HAP-1 (cell line): ENCODE measurements around the gene TAL1.

ENCODE experiments used
- DNase-seq, 2 experiments: peaks; one replicate each; pipeline ENCODE4 v3.0.0-alpha.2; 2016 to 2020; ENCODE audit warnings: low spot score in 2 of 2
- H3K27me3 ChIP-seq: fragments of 250-450 bp; sonication (Bioruptor Pico); 2 replicates; pipeline ENCODE4 v1.5.1; 2020; ENCODE audit warnings: low read depth, mild to moderate bottlenecking, moderate library complexity
- H3K36me3 ChIP-seq: fragments of 250-450 bp; sonication (Bioruptor Pico); replicated peaks from 2 replicates; pipeline ENCODE4 v1.5.1; 2020; ENCODE audit warnings: mild to moderate bottlenecking
- H3K4me1 ChIP-seq: fragments of 250-450 bp; sonication (Bioruptor Pico); 2 replicates; pipeline ENCODE4 v1.5.1; 2020; ENCODE audit warnings: mild to moderate bottlenecking
- H3K4me3 ChIP-seq: fragments of 250-450 bp; sonication (Bioruptor Pico); 2 replicates; pipeline ENCODE4 v1.5.1; 2020; ENCODE audit warnings: mild to moderate bottlenecking, moderate library complexity
- H3K9me3 ChIP-seq: fragments of 250-450 bp; sonication (Bioruptor Pico); 2 replicates; pipeline ENCODE4 v1.5.1; 2020; ENCODE audit warnings: mild to moderate bottlenecking, moderate library complexity
- in situ Hi-C: fragments of 300-500 bp; cut with MboI; formaldehyde crosslinking; loops from 3 replicates; pipeline ENCODE4 v1.14.3; 2020; ENCODE audit warnings: low sequenced_read_pairs, inconsistent platforms, mixed read lengths

The TAL1 gene

GRCh38 chr1:47226121-47226838 is 5.7 kb downstream of the TAL1 start:
- Histone ChIP-seq H3K9me3 (no peaks in the 10 kb centered on the region), H3K27me3 (peaks cover 11% of the 10 kb centered on the region), H3K4me3 (peak overlapping the region; percentile 32), H3K4me1 (peaks cover 26% of the 10 kb centered on the region), H3K36me3 (no peaks in the 10 kb centered on the region)
- DNase-seq: peak in 1 of 2 experiments; percentile 54
- in situ Hi-C loops: no loop called here

GRCh38 chr1:47225430-47226100 is 6.5 kb downstream of the TAL1 start:
- Histone ChIP-seq H3K9me3 (no peaks in the 10 kb centered on the region), H3K27me3 (peaks cover 7% of the 10 kb centered on the region), H3K36me3 (peaks cover 4% of the 10 kb centered on the region), H3K4me3 (peak overlapping the region; percentile 32), H3K4me1 (peaks cover 23% of the 10 kb centered on the region)
- peak; percentile 4 to 50 for DNase-seq
- in situ Hi-C loops: no loop called here

GRCh38 chr1:47224676-47225399 is 7.2 kb downstream of the TAL1 start:
- in situ Hi-C loops: no loop called here
- Histone ChIP-seq H3K4me1 (peaks cover 19% of the 10 kb centered on the region), H3K36me3 (peaks cover 8% of the 10 kb centered on the region), H3K4me3 (peak overlapping the region; percentile 32), H3K9me3 (no peaks in the 10 kb centered on the region), H3K27me3 (peaks cover 3% of the 10 kb centered on the region; the same call in 1 of the 2 replicates)
- peak in 1 of 2 experiments; percentile 25 for DNase-seq

- Histone ChIP-seq H3K4me3 (peak overlapping the region; percentile 32), H3K4me1 (peaks cover 19% of the 10 kb centered on the region), H3K9me3 (no peaks in the 10 kb centered on the region), H3K36me3 (peaks cover 11% of the 10 kb centered on the region), H3K27me3 (peaks cover 3% of the 10 kb centered on the region; the same call in 1 of the 2 replicates)
- no peak for DNase-seq
- in situ Hi-C loops: no loop called here
Observed at GRCh38 chr1:47223921-47224675, 7.9 kb downstream of the TAL1 start.

- peaks cover 3% of the 10 kb centered on the region; the same call in 1 of the 2 replicates for H3K27me3 ChIP-seq
Observed at GRCh38 chr1:47223174-47223920, 8.7 kb downstream of the TAL1 start.

GRCh38 chr1:47222476-47222875 is 9.5 kb downstream of the TAL1 start:
- no peaks in the 10 kb centered on the region for H3K9me3 ChIP-seq
- in situ Hi-C loops: no loop called here
- peaks cover 3% of the 10 kb centered on the region; the same call in 1 of the 2 replicates for H3K27me3 ChIP-seq
- H3K4me3 ChIP-seq: no peak overlapping the region
- peaks cover 16% of the 10 kb centered on the region for H3K36me3 ChIP-seq
- peaks cover 19% of the 10 kb centered on the region for H3K4me1 ChIP-seq
- no peak for DNase-seq

More at GRCh38 chr1:47223174-47223920, 8.7 kb downstream of the TAL1 start:
- peaks cover 19% of the 10 kb centered on the region for H3K4me1 ChIP-seq
- in situ Hi-C loops: no loop called here
- DNase-seq: no peak
- no peak overlapping the region for H3K4me3 ChIP-seq
- no peaks in the 10 kb centered on the region for H3K9me3 ChIP-seq
- peaks cover 16% of the 10 kb centered on the region for H3K36me3 ChIP-seq

- no peaks in the 10 kb centered on the region for H3K9me3 ChIP-seq
- in situ Hi-C loops: no loop called here
- no peak for DNase-seq
- H3K27me3 ChIP-seq: peaks cover under 1% of the 10 kb centered on the region; the same call in 1 of the 2 replicates
- peaks cover under 1% of the 10 kb centered on the region for H3K4me1 ChIP-seq
- no peak overlapping the region for H3K4me3 ChIP-seq
- H3K36me3 ChIP-seq: peaks cover 16% of the 10 kb centered on the region
Observed at GRCh38 chr1:47219590-47220220, 12.3 kb downstream of the TAL1 start.

- DNase-seq: no peak
Observed at GRCh38 chr1:47219001-47219400, 13.0 kb downstream of the TAL1 start.

GRCh38 chr1:47216278-47217059 is 15.6 kb downstream of the TAL1 start:
- Histone ChIP-seq H3K9me3 (no peaks in the 10 kb centered on the region), H3K27me3 (no peaks in the 10 kb centered on the region), H3K36me3 (peaks cover 16% of the 10 kb centered on the region), H3K4me3 (no peak overlapping the region), H3K4me1 (no peaks in the 10 kb centered on the region)
- in situ Hi-C loops: no loop called here
- DNase-seq: no peak

More at GRCh38 chr1:47219001-47219400, 13.0 kb downstream of the TAL1 start:
- peaks cover 16% of the 10 kb centered on the region for H3K36me3 ChIP-seq
- no peaks in the 10 kb centered on the region for H3K9me3 ChIP-seq
- no peak overlapping the region for H3K4me3 ChIP-seq
- H3K27me3 ChIP-seq: no peaks in the 10 kb centered on the region
- in situ Hi-C loops: no loop called here
- no peaks in the 10 kb centered on the region for H3K4me1 ChIP-seq

GRCh38 chr1:47215713-47216112 is 16.3 kb downstream of the TAL1 start:
- in situ Hi-C loops: no loop called here
- DNase-seq: no peak
- Histone ChIP-seq H3K27me3 (no peaks in the 10 kb centered on the region), H3K36me3 (peaks cover 14% of the 10 kb centered on the region), H3K4me1 (no peaks in the 10 kb centered on the region), H3K9me3 (no peaks in the 10 kb centered on the region), H3K4me3 (no peak overlapping the region)

GRCh38 chr1:47214549-47214948 is 17.5 kb downstream of the TAL1 start:
- Histone ChIP-seq H3K9me3 (no peaks in the 10 kb centered on the region), H3K4me1 (no peaks in the 10 kb centered on the region), H3K27me3 (no peaks in the 10 kb centered on the region), H3K36me3 (peaks cover 8% of the 10 kb centered on the region), H3K4me3 (no peak overlapping the region)
- in situ Hi-C loops: no loop called here
- DNase-seq: no peak
